HCT116 (cell line): ENCODE results near the gene HAAO. TPM values are rescaled to one million over a fixed set of nuclear protein-coding genes. Genes with fewer than 3 reads are reported as not detected.

ENCODE experiments used
- ATAC-seq: fragments of 200-7000 bp; cut with Tn5 transposase; 2 replicates; pipeline ENCODE4 v1.9.1; 2020; ENCODE audit warnings: mild to moderate bottlenecking, moderate library complexity
- BruUV-seq: library from RNA; stranded (reverse); fragments of 400-500 nt; replicated peaks from 2 replicates; lab custom pipeline; 2021; lab: Mats Ljungman, UMichigan
- CTCF ChIA-PET: fragments of 300-600 bp; sonication (Branson Sonifier 250); formaldehyde crosslinking; loops from one replicate; lab custom pipeline; 2021; ENCODE audit warnings: antibody characterized with exemption; lab: Charles Lee
- POLR2A ChIA-PET: fragments of 300-600, 350-600 bp; sonication (Branson Sonifier 250); formaldehyde crosslinking; loops from one replicate; lab custom pipeline; 2021; ENCODE audit warnings: antibody characterized with exemption; lab: Charles Lee
- RAD21 ChIA-PET, 2 experiments: fragments of 300-600 bp; sonication (Branson Sonifier 250); formaldehyde crosslinking; loops; one replicate each; lab custom pipeline; 2023; ENCODE audit warnings: low total read pairs in 2 of 2; ENCODE audit not compliant: uncharacterized antibody in 2 of 2, unreplicated experiment in 2 of 2, low non-redundant PET in 1 of 2; lab: Charles Lee
- DNase-seq: peaks from one replicate; pipeline ENCODE4 v3.0.0-alpha.2; 2010; ENCODE audit warnings: low read depth, low spot score
- H2AFZ ChIP-seq: fragments of 200-600 bp; shearing (Covaris generic), sonication (generic); 2 replicates; pipeline ENCODE4 v1.6.1; 2017; ENCODE audit warnings: low read depth, mixed run types, mixed read lengths, antibody characterized with exemption, low read length; ENCODE audit not compliant: poor library complexity, severe bottlenecking
- H3K27ac ChIP-seq: 2 replicates; pipeline ENCODE4 v1.5.1; 2012; ENCODE audit warnings: low read depth, low read length
- H3K27me3 ChIP-seq: fragments of 200-600 bp; sonication (generic); 2 replicates; pipeline ENCODE4 v1.6.1; 2016; ENCODE audit warnings: mixed run types, low read length, mixed read lengths; ENCODE audit not compliant: insufficient read depth
- H3K36me3 ChIP-seq, 2 experiments: fragments of 200-500 bp in 1 of 2; fragments of 200-600 bp in 1 of 2; sonication (Bioruptor generic) in 1 of 2; sonication (generic) in 1 of 2; 2 replicates each; pipeline versions ENCODE4 v1.5.1 to v1.6.1; 2014 to 2016; ENCODE audit warnings: low read length in 2 of 2, inconsistent platforms in 1 of 2, mixed read lengths in 1 of 2, mixed run types in 1 of 2; ENCODE audit not compliant: insufficient read depth in 2 of 2, control insufficient read depth in 1 of 2
- H3K4me1 ChIP-seq, 2 experiments: fragments of 200-600 bp in 1 of 2; sonication (generic) in 1 of 2; 2 replicates each; pipeline versions ENCODE4 v1.5.1 to v1.6.1; 2012 to 2017; ENCODE audit warnings: low read length in 2 of 2, inconsistent platforms in 1 of 2, mild to moderate bottlenecking in 1 of 2, mixed read lengths in 1 of 2, mixed run types in 1 of 2, moderate library complexity in 1 of 2; ENCODE audit not compliant: insufficient read depth in 2 of 2, control insufficient read depth in 1 of 2
- H3K4me2 ChIP-seq: fragments of 200-600 bp; sonication (generic); 2 replicates; pipeline ENCODE4 v1.6.1; 2017; ENCODE audit warnings: mixed run types, low read length, mixed read lengths
- H3K4me3 ChIP-seq, 2 experiments: fragments of 200-600 bp in 1 of 2; sonication (generic) in 1 of 2; replicated peaks in 1 of 2; 2 replicates each; pipeline ENCODE4 v1.5.1; 2011 to 2016; ENCODE audit warnings: low read length in 2 of 2, control low read depth in 1 of 2, low read depth in 1 of 2, mild to moderate bottlenecking in 1 of 2, mixed read lengths in 1 of 2, mixed run types in 1 of 2
- H3K79me2 ChIP-seq: fragments of 200-600 bp; sonication (generic); 2 replicates; pipeline ENCODE4 v1.6.1; 2017; ENCODE audit warnings: mild to moderate bottlenecking, mixed run types, low read length, moderate library complexity, mixed read lengths; ENCODE audit not compliant: insufficient read depth
- H3K9ac ChIP-seq: fragments of 200-600 bp; sonication (generic); 2 replicates; pipeline ENCODE4 v1.6.1; 2016; ENCODE audit warnings: low read length, mixed read lengths
- H3K9me2 ChIP-seq: fragments of 200-600 bp; sonication (generic), shearing (Covaris generic); 2 replicates; pipeline ENCODE4 v1.6.1; 2017; ENCODE audit warnings: mixed run types, mild to moderate bottlenecking, moderate library complexity; ENCODE audit not compliant: insufficient read depth
- H3K9me3 ChIP-seq, 2 experiments: fragments of 200-500 bp in 1 of 2; fragments of 200-600 bp in 1 of 2; sonication (Bioruptor generic) in 1 of 2; sonication (generic) in 1 of 2; 2 replicates each; pipeline ENCODE4 v1.6.1; 2014 to 2017; ENCODE audit warnings: low read length in 2 of 2, mixed read lengths in 2 of 2, inconsistent platforms in 1 of 2, low read depth in 1 of 2, mild to moderate bottlenecking in 1 of 2, mixed run types in 1 of 2, moderate library complexity in 1 of 2; ENCODE audit not compliant: control insufficient read depth in 1 of 2, insufficient read depth in 1 of 2
- H4K20me1 ChIP-seq: fragments of 200-600 bp; sonication (generic), shearing (Covaris generic); 2 replicates; pipeline ENCODE4 v1.6.1; 2017; ENCODE audit warnings: mixed run types, mild to moderate bottlenecking, moderate library complexity; ENCODE audit not compliant: insufficient read depth
- CBX3 ChIP-seq: IDR thresholded peaks from 2 replicates; pipeline ENCODE4 v1.6.1; 2012; ENCODE audit warnings: low read depth
- CEBPB ChIP-seq: IDR thresholded peaks from 2 replicates; pipeline ENCODE4 v1.6.1; 2012; ENCODE audit warnings: low read depth
- ELF1 ChIP-seq: IDR thresholded peaks from 2 replicates; pipeline ENCODE4 v1.6.1; 2012; ENCODE audit warnings: low read depth, borderline replicate concordance
- EZH2 ChIP-seq: fragments of 200-600 bp; sonication (generic); IDR thresholded peaks from 2 replicates; pipeline ENCODE4 v1.6.1; 2017; ENCODE audit warnings: antibody characterized with exemption, mixed run types
- EZH2phosphoT487 ChIP-seq: fragments of 200-600 bp; IDR thresholded peaks from 2 replicates; pipeline ENCODE4 v1.6.1; 2018; ENCODE audit warnings: antibody characterized with exemption, borderline replicate concordance
- FOSL1 ChIP-seq: IDR thresholded peaks from 2 replicates; pipeline ENCODE4 v1.6.1; 2012; ENCODE audit warnings: low read depth
- POLR2A ChIP-seq: IDR thresholded peaks from 2 replicates; pipeline ENCODE4 v1.7.0; 2011; ENCODE audit warnings: borderline replicate concordance; ENCODE audit not compliant: insufficient read depth, insufficient read length; ENCODE audit errors: extremely low read depth
- SIN3A ChIP-seq: IDR thresholded peaks from 2 replicates; pipeline ENCODE4 v1.6.1; 2012; ENCODE audit warnings: low read depth
- SRF ChIP-seq: IDR thresholded peaks from 2 replicates; pipeline ENCODE4 v1.6.1; 2012; ENCODE audit warnings: low read depth
- TCF7L2 ChIP-seq: IDR thresholded peaks from 2 replicates; pipeline ENCODE4 v1.7.0; 2011; ENCODE audit warnings: borderline replicate concordance, inconsistent platforms; ENCODE audit not compliant: insufficient read depth, insufficient read length; ENCODE audit errors: extremely low read depth
- YY1 ChIP-seq: IDR thresholded peaks from 2 replicates; pipeline ENCODE4 v1.6.1; 2011; ENCODE audit warnings: low read length, low read depth, moderate library complexity, mild to moderate bottlenecking; ENCODE audit not compliant: insufficient replicate concordance; ENCODE audit errors: extremely low read depth
- ZFX ChIP-seq: fragments of 450-650 bp; IDR thresholded peaks from 2 replicates; pipeline ENCODE4 v1.6.1; 2017
- intact Hi-C: fragments of 100-400 bp; cut with micrococcal nuclease; formaldehyde crosslinking; loops from 2 replicates; pipeline ENCODE4 v1.10.0; 2022
- total RNA-seq: library from RNA; stranded (reverse); gene quantifications from one replicate; pipeline ENCODE4 v1.2.1, GENCODE V29; 2021; ENCODE audit not compliant: unreplicated experiment
- TF ChIP-seq, protein P1 (sequence below), 3 experiments: fragments of 200-600 bp in 1 of 3; sonication (generic) in 1 of 3; IDR thresholded peaks in 2 of 3; conservative IDR thresholded peaks in 1 of 3; 2 replicates each; pipeline ENCODE4 v1.5.1; 2012 to 2017; ENCODE audit warnings: low read depth in 2 of 3, low read length in 2 of 3, antibody characterized with exemption in 1 of 3, borderline replicate concordance in 1 of 3, control low read depth in 1 of 3, mild to moderate bottlenecking in 1 of 3, mixed read lengths in 1 of 3, mixed run types in 1 of 3, moderate library complexity in 1 of 3; ENCODE audit not compliant: insufficient read depth in 1 of 3
- TF ChIP-seq, protein P2 (sequence below): IDR thresholded peaks from 2 replicates; pipeline ENCODE4 v1.6.1; 2012

HAAO gene
- total RNA-seq, 1 experiment from 2014 or later, result not detected

DNA sequence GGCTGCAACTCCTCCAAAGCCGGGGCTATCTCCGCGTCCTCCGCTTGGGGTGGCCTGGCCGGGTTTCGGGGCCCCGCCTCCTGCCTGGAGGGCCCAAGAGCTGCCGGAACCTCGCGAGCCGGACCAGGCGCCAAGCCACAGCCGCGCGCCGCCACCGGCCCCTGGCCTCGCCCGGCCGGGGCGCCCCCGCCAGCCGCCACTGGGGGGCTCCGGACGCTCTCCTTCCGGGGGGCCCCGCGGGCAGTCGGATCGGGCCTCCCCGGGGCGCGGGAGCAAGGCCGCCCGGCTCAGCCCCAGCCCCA lies 17.4 kb upstream of the HAAO start (continued):
- TF ChIP-seq, protein P1, sequence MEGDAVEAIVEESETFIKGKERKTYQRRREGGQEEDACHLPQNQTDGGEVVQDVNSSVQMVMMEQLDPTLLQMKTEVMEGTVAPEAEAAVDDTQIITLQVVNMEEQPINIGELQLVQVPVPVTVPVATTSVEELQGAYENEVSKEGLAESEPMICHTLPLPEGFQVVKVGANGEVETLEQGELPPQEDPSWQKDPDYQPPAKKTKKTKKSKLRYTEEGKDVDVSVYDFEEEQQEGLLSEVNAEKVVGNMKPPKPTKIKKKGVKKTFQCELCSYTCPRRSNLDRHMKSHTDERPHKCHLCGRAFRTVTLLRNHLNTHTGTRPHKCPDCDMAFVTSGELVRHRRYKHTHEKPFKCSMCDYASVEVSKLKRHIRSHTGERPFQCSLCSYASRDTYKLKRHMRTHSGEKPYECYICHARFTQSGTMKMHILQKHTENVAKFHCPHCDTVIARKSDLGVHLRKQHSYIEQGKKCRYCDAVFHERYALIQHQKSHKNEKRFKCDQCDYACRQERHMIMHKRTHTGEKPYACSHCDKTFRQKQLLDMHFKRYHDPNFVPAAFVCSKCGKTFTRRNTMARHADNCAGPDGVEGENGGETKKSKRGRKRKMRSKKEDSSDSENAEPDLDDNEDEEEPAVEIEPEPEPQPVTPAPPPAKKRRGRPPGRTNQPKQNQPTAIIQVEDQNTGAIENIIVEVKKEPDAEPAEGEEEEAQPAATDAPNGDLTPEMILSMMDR (IDR thresholded peaks at IDR 0.05 in 2 of 3, conservative IDR thresholded peaks at IDR 0.05 in 1 of 3; ENCODE audit: borderline replicate concordance in 1 of 3, insufficient read depth in 1 of 3, low read depth in 2 of 3, low read length in 2 of 3), result peak in 1 of 3 experiments; percentile 25; a peak in 1 of 6 replicates

DNA sequence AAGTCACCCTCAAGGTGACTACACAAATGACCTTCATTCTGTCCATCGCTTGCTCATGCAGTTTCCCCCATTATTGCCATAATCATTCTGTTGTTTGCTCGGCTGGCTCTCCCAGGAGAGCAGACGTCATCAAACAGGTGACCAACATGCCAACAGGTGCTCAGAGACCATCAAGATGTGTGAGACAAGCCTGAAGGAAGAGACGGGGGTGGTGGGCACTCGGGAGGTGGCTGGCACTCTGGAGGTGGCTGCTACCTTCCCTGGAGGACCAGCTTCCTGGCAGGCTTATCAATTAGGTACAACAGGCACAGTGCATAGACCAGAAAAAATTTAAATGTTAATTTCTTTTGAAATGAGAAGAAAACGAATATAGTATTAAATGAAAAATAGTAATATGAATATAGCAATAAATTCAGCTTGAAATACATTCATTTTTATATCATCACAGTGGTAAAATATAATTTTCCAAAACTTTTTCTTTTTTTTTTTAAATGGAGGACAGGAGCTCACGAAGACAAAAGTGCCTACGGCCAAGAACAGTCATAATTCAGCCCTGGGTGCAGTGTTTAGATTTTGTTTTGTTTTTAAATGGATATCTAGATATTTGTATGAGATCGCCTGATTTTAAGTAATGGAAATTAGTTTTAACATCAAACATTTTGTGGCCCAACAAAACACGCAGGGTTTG lies 16.9 kb upstream of the HAAO start:
- Histone ChIP-seq H3K79me2 (no peaks in the 10 kb centered on the region), H3K36me3 (no peaks in the 10 kb centered on the region), H3K4me2 (peak overlapping the region; percentile 82), H3K9me3 (no peaks in the 10 kb centered on the region), H3K27me3 (no peaks in the 10 kb centered on the region), H4K20me1 (no peaks in the 10 kb centered on the region), H3K4me3 (peak overlapping the region; percentile 42 to 60), H3K27ac (peak overlapping the region; percentile 97), H3K9ac (peak overlapping the region; percentile 77), H3K4me1 (peaks cover 7 to 20% of the 10 kb centered on the region in 2 experiments), H3K9me2 (no peaks in the 10 kb centered on the region), H2AFZ (peak overlapping the region; percentile 65)
- ChIA-PET POLR2A (interaction anchor here (0.6 to 1.1 kb wide), 4 partner anchors 32 to 417 kb away, joined by 3 to 10 read pairs (median 3); partner anchors contain the start of gene ZFP36L2), RAD21 (no interaction called here), CTCF (interaction anchor here (2.0 kb wide), 1 partner anchor 19 kb away, joined by 5 read pairs; no protein-coding TSS in a partner anchor)
- TSS peak; percentile 77 for BruUV-seq
- intact Hi-C loops, result no loop called here
- no peak for DNase-seq
- no peak for ATAC-seq
- TF ChIP-seq FOSL1, result no peak

DNA sequence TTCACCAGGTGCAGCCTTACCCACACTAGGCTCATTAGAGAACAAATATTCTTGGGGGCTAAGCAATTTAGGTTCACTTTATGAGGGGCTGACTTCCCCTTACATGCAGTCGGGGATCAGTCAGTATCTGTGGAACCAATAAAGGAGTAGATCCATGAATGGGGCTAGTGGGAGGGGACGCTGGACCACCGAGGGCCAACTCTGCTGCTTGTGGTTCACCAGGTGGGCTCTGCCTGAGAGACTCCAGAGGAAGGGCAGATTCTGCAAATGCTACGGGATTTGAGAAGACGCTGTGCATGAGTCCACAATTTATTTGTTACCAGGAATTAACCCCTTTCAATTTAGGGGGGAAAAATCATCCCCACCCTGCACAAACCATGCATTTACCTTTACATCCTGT lies 15.9 kb upstream of the HAAO start:
- no peak overlapping the region for H3K27ac ChIP-seq
- H3K4me3 ChIP-seq, result no peak overlapping the region
- H3K36me3 ChIP-seq, result no peaks in the 10 kb centered on the region
- ChIA-PET POLR2A (no interaction called here), CTCF (no interaction called here), RAD21 (no interaction called here)
- H3K79me2 ChIP-seq, result no peaks in the 10 kb centered on the region
- no peak for ATAC-seq
- no peak for DNase-seq
- no peaks in the 10 kb centered on the region for H3K9me3 ChIP-seq
- H3K9me2 ChIP-seq, result no peaks in the 10 kb centered on the region
- no peak overlapping the region for H2AFZ ChIP-seq
- no peak overlapping the region for H3K9ac ChIP-seq
- no peaks in the 10 kb centered on the region for H4K20me1 ChIP-seq
- BruUV-seq, result no TSS peak
- H3K27me3 ChIP-seq, result no peaks in the 10 kb centered on the region
- no peak overlapping the region for H3K4me2 ChIP-seq
- intact Hi-C loops, result no loop called here
- peaks cover 7 to 20% of the 10 kb centered on the region in 2 experiments for H3K4me1 ChIP-seq
- no peak for TF ChIP-seq TCF7L2
- TF ChIP-seq YY1, result no peak
- no peak for TF ChIP-seq SIN3A
- TF ChIP-seq POLR2A, result no peak
- no peak for TF ChIP-seq CBX3
- TF ChIP-seq ZFX, result no peak
- no peak for TF ChIP-seq EZH2
- no peak for TF ChIP-seq FOSL1
- TF ChIP-seq CEBPB, result no peak
- TF ChIP-seq, protein P2, sequence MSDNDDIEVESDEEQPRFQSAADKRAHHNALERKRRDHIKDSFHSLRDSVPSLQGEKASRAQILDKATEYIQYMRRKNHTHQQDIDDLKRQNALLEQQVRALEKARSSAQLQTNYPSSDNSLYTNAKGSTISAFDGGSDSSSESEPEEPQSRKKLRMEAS, result no peak
- TF ChIP-seq ELF1, result no peak
- no peak for TF ChIP-seq SRF
- TF ChIP-seq EZH2phosphoT487, result no peak
